HEK293T (cell line): Measurements from ENCODE around the gene ZNF646.

Source experiments
- BHLHE40 ChIP-seq: fragments of 450-650 bp; IDR thresholded peaks from 2 replicates; pipeline ENCODE4 v1.6.1; 2016; ENCODE audit warnings: mild to moderate bottlenecking, moderate library complexity, borderline replicate concordance
- CTBP1 ChIP-seq: fragments of 450-650 bp; IDR thresholded peaks from 2 replicates; pipeline ENCODE4 v1.6.1; 2016; ENCODE audit warnings: borderline replicate concordance
- ELF4 ChIP-seq: fragments of 450-650 bp; IDR thresholded peaks from 2 replicates; pipeline ENCODE4 v1.6.1; 2017; ENCODE audit warnings: antibody characterized with exemption
- FOXA1 ChIP-seq: fragments of 450-650 bp; IDR thresholded peaks from 2 replicates; pipeline ENCODE4 v1.6.1; 2016; ENCODE audit warnings: mild to moderate bottlenecking
- FOXK2 ChIP-seq: fragments of 450-650 bp; IDR thresholded peaks from 2 replicates; pipeline ENCODE4 v1.6.1; 2016; ENCODE audit warnings: mild to moderate bottlenecking
- FOXM1 ChIP-seq: fragments of 450-650 bp; IDR thresholded peaks from 2 replicates; pipeline ENCODE4 v1.6.1; 2017; ENCODE audit warnings: mild to moderate bottlenecking, borderline replicate concordance
- HDGF ChIP-seq: fragments of 450-650 bp; IDR thresholded peaks from 2 replicates; pipeline ENCODE4 v1.6.1; 2017; ENCODE audit warnings: antibody characterized with exemption, borderline replicate concordance
- LEF1 ChIP-seq: fragments of 450-650 bp; IDR thresholded peaks from 2 replicates; pipeline ENCODE4 v1.6.1; 2017; ENCODE audit warnings: mild to moderate bottlenecking, borderline replicate concordance
- PKNOX1 ChIP-seq: fragments of 450-650 bp; IDR thresholded peaks from 2 replicates; pipeline ENCODE4 v1.6.1; 2016
- SP1 ChIP-seq: fragments of 450-650 bp; IDR thresholded peaks from 2 replicates; pipeline ENCODE4 v1.6.1; 2017
- SUZ12 ChIP-seq: fragments of 450-650 bp; IDR thresholded peaks from 2 replicates; pipeline ENCODE4 v1.6.1; 2016; ENCODE audit warnings: mild to moderate bottlenecking
- TARDBP ChIP-seq: fragments of 450-650 bp; IDR thresholded peaks from 2 replicates; pipeline ENCODE4 v1.6.1; 2016
- ZNF384 ChIP-seq: fragments of 450-650 bp; IDR thresholded peaks from 2 replicates; pipeline ENCODE4 v1.6.1; 2016

GRCh38 chr16:31128711-31129567 lies 54.7 kb downstream of the ZNF646 start:
- TF ChIP-seq PKNOX1: no peak
- TF ChIP-seq TARDBP: no peak
- TF ChIP-seq BHLHE40: no peak
- TF ChIP-seq CTBP1: no peak
- TF ChIP-seq FOXM1: no peak
- TF ChIP-seq SP1: no peak
- no peak for TF ChIP-seq ZNF384
- no peak for TF ChIP-seq ELF4
- TF ChIP-seq HDGF: no peak
- TF ChIP-seq SUZ12: no peak
- no peak for TF ChIP-seq LEF1
- TF ChIP-seq FOXA1: no peak
- no peak for TF ChIP-seq FOXK2
